OCI-LY1 (cell line): ENCODE data around the gene LDLRAD4.

Experiments used
- CTCF ChIP-seq: fragments of 200-600 bp; sonication (generic), shearing (Covaris generic); IDR thresholded peaks from 2 replicates; pipeline ENCODE4 v1.5.1; 2017; ENCODE audit warnings: mild to moderate bottlenecking, antibody characterized with exemption, low read length, moderate library complexity, mixed read lengths
- EZH2 ChIP-seq: fragments of 200-600 bp; sonication (generic), shearing (Covaris generic); IDR thresholded peaks from 2 replicates; pipeline ENCODE4 v1.8.0; 2017; ENCODE audit warnings: borderline replicate concordance, mixed run types, mild to moderate bottlenecking, antibody characterized with exemption, low read length, moderate library complexity, mixed read lengths

GRCh38 chr18:13617826-13618515 lies 399.4 kb downstream of the LDLRAD4 start:
- TF ChIP-seq CTCF (no peak), EZH2 (no peak)
